ENCODE measurements around the gene SBNO1. TPM values are rescaled to one million over a fixed set of nuclear protein-coding genes. Genes with fewer than 3 reads are reported as not detected.
A peak's percentile ranks its signal among the peaks of the same experiment; 100 is the strongest.

SBNO1 gene
- total RNA-seq, 1 experiment from 2014 or later, result 23.3 TPM

- H2AFZ ChIP-seq (ENCODE audit: low read length), result no peak overlapping the region
- H3K4me2 ChIP-seq (ENCODE audit: low read length), result no peak overlapping the region
- no TSS peak for BruUV-seq (replicated peaks)
- no peak overlapping the region for H3K4me3 ChIP-seq (ENCODE audit: low read length)
- no peaks in the 10 kb centered on the region for H3K9me3 ChIP-seq (ENCODE audit: low read length)
- H3F3A ChIP-seq (ENCODE audit: low read length, unreplicated experiment), result no peaks in the 10 kb centered on the region
- no peaks in the 10 kb centered on the region for H3K4me1 ChIP-seq (ENCODE audit: insufficient read depth, low read length)
- peaks cover 44% of the 10 kb centered on the region for H3K36me3 ChIP-seq (ENCODE audit: low read depth, low read length)
- no peaks in the 10 kb centered on the region for H4K20me1 ChIP-seq (ENCODE audit: low read length)
- no peaks in the 10 kb centered on the region for H3K9me2 ChIP-seq (replicated peaks; ENCODE audit: low read length)
- intact Hi-C loops (cut with micrococcal nuclease), result no loop called here
- H3K27me3 ChIP-seq (ENCODE audit: low read length), result no peaks in the 10 kb centered on the region
- TF ChIP-seq EZH2phosphoT487 (IDR thresholded peaks at IDR 0.05; ENCODE audit: borderline replicate concordance, low read length) (no peak), EZH2 (IDR thresholded peaks at IDR 0.05; ENCODE audit: low read length, unreplicated experiment) (no peak)
- no peak overlapping the region for H3K27ac ChIP-seq (ENCODE audit: low read length)
- CTCF ChIA-PET, result no interaction called here
- DNase-seq (no peak), ATAC-seq (no peak)
- no peak overlapping the region for H3K9ac ChIP-seq (ENCODE audit: low read length)
- peaks cover 10% of the 10 kb centered on the region for H3K79me2 ChIP-seq (ENCODE audit: low read length)
- POLR2A ChIA-PET (ENCODE audit: unreplicated experiment), result no interaction called here
Observed at GRCh38 chr12:123263196-123263817, 101.3 kb downstream of the SBNO1 start.

- Histone ChIP-seq H2AFZ (ENCODE audit: low read length) (no peak overlapping the region), H3K9ac (ENCODE audit: low read length) (no peak overlapping the region), H3K27ac (ENCODE audit: low read length) (no peak overlapping the region), H3K9me2 (replicated peaks; ENCODE audit: low read length) (no peaks in the 10 kb centered on the region), H4K20me1 (ENCODE audit: low read length) (no peaks in the 10 kb centered on the region), H3K4me1 (ENCODE audit: insufficient read depth, low read length) (no peaks in the 10 kb centered on the region), H3K4me3 (ENCODE audit: low read length) (no peak overlapping the region), H3K27me3 (ENCODE audit: low read length) (no peaks in the 10 kb centered on the region), H3K79me2 (ENCODE audit: low read length) (no peaks in the 10 kb centered on the region), H3K9me3 (ENCODE audit: low read length) (no peaks in the 10 kb centered on the region), H3K4me2 (ENCODE audit: low read length) (no peak overlapping the region), H3F3A (ENCODE audit: low read length, unreplicated experiment) (no peaks in the 10 kb centered on the region), H3K36me3 (ENCODE audit: low read depth, low read length) (peaks cover 55% of the 10 kb centered on the region)
- ATAC-seq (no peak), DNase-seq (no peak)
- ChIA-PET POLR2A (ENCODE audit: unreplicated experiment) (no interaction called here), CTCF (no interaction called here)
- TF ChIP-seq CTCF (conservative IDR thresholded peaks at IDR 0.05; ENCODE audit: low read depth, low read length) (no peak), EZH2phosphoT487 (IDR thresholded peaks at IDR 0.05; ENCODE audit: borderline replicate concordance, low read length) (no peak), EZH2 (IDR thresholded peaks at IDR 0.05; ENCODE audit: low read length, unreplicated experiment) (no peak)
- BruUV-seq (replicated peaks), result TSS peak; percentile 73
- intact Hi-C loops (cut with micrococcal nuclease), result no loop called here
Observed at GRCh38 chr12:123261196-123261595, 103.5 kb downstream of the SBNO1 start.

- peaks cover 58% of the 10 kb centered on the region for H3K36me3 ChIP-seq (ENCODE audit: low read depth, low read length)
- ATAC-seq (no peak), DNase-seq (no peak)
- H3K27ac ChIP-seq (ENCODE audit: low read length), result no peak overlapping the region
- TF ChIP-seq CTCF (conservative IDR thresholded peaks at IDR 0.05; ENCODE audit: low read depth, low read length), result no peak
- no peak for TF ChIP-seq EZH2 (IDR thresholded peaks at IDR 0.05; ENCODE audit: low read length, unreplicated experiment)
- no peak for TF ChIP-seq EZH2phosphoT487 (IDR thresholded peaks at IDR 0.05; ENCODE audit: borderline replicate concordance, low read length)
- no peak overlapping the region for H3K9ac ChIP-seq (ENCODE audit: low read length)
- no TSS peak for BruUV-seq (replicated peaks)
- no peaks in the 10 kb centered on the region for H3K27me3 ChIP-seq (ENCODE audit: low read length)
- no peak overlapping the region for H2AFZ ChIP-seq (ENCODE audit: low read length)
- H3K9me2 ChIP-seq (replicated peaks; ENCODE audit: low read length), result no peaks in the 10 kb centered on the region
- POLR2A ChIA-PET (ENCODE audit: unreplicated experiment), result interaction anchor here (0.7 kb wide), 1 partner anchor 466 kb away, joined by 3 read pairs; no protein-coding TSS in a partner anchor
- no peaks in the 10 kb centered on the region for H3K4me1 ChIP-seq (ENCODE audit: insufficient read depth, low read length)
- no peaks in the 10 kb centered on the region for H3K79me2 ChIP-seq (ENCODE audit: low read length)
- no peak overlapping the region for H3K4me2 ChIP-seq (ENCODE audit: low read length)
- CTCF ChIA-PET, result no interaction called here
- no peaks in the 10 kb centered on the region for H4K20me1 ChIP-seq (ENCODE audit: low read length)
- no peak overlapping the region for H3K4me3 ChIP-seq (ENCODE audit: low read length)
- no peaks in the 10 kb centered on the region for H3K9me3 ChIP-seq (ENCODE audit: low read length)
- no peaks in the 10 kb centered on the region for H3F3A ChIP-seq (ENCODE audit: low read length, unreplicated experiment)
- intact Hi-C loops (cut with micrococcal nuclease), result no loop called here
Observed at GRCh38 chr12:123260081-123260480, 104.6 kb downstream of the SBNO1 start.
